Measurements from ENCODE around the gene KCNQ1. TPM values are rescaled to one million over a fixed set of nuclear protein-coding genes. Genes with fewer than 3 reads are reported as not detected.

KCNQ1 gene
- total and polyA plus RNA-seq, 9 of the 15 experiments (the other 6 are each of a cell fraction or from before 2014, with no cell fraction given), result 0.44 TPM; not detected in 8

DNA sequence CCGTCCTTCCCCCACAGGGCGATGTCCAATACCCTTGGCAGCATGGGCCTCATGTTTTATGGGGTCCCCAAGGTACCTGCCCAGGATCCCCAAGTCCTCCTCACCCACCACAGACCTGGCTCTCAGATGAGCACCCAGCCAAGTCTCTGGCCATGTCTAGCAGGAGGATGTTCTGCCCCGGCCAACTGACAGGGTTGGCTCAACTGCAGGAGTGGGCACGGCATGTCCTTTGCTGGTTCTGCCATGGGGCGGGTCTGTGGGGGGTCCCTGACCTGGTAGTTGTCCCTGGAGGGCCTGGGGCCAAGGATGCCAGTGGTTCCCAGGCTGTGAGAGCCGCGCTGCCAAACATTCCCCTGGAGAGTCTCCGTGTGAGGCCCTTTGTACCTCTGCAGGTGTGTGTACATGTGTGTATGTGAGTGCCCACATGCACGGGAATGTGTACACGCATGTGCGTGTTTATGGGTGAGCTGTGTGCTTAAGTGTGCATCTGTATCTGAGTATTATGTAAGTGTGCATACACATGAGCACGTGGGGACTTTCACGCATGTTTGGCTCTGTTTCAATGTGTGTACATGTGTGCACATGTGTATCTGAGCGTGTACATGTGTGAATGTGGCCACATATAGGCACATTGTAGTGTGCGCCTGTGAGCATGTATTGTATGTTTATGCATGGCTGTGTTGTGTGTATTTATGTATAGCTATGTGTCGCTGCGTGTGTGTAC, 85.5 kb downstream of the KCNQ1 start:
- in situ Hi-C loops (cut with MboI), result loop anchor here (5.0 kb wide), 2 partner anchors 103 to 357 kb away; partner anchors contain the start of gene CDKN1C
- FAIRE-seq, result no peak

DNA sequence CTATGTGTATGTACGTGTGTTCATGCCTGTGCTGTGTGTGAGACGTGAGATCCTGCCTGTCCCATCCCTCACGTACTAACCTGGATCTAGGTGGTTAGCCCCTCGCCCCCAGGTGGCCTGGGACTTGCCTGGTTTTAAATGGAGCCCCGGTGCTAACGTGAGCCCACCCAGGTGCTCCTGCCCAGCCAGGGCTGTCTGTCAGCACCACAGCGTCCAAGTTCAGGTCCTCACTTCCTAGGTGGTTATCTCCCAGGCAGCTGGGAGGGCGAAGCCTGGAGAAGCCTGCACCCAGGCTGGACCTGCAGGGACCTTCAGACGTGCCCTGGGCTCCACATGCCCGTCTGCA, 86.0 kb downstream of the KCNQ1 start:
- 25% methylated on average over 8 of the region's 10 CpGs for WGBS (ENCODE audit: insufficient coverage, low coverage, missing lambda C conversion rate)
- ATAC-seq (no peak), FAIRE-seq (no peak), DNase-seq (ENCODE audit: extremely low read depth in 1 of 4, low spot score in 3 of 4) (no peak)
- no peaks in the 10 kb centered on the region for H3K36me3 ChIP-seq (ENCODE audit: control insufficient read depth, insufficient read depth, low read length)
- no TSS peak for BruUV-seq (replicated peaks)
- H2AFZ ChIP-seq (ENCODE audit: low read depth, low read length), result no peak overlapping the region
- H4K20me1 ChIP-seq (replicated peaks; ENCODE audit: control insufficient read depth, insufficient read depth, low read length), result no peaks in the 10 kb centered on the region; the same call in 1 of the 2 replicates
- no peak overlapping the region for H3K27ac ChIP-seq (ENCODE audit: extremely low read depth, low read depth, low read length)
- H3K9ac ChIP-seq (ENCODE audit: insufficient read depth in 1 of 2, low read depth in 2 of 2, low read length in 2 of 2), result no peak overlapping the region
- no peaks in the 10 kb centered on the region for H3K79me2 ChIP-seq (ENCODE audit: control insufficient read depth, insufficient read depth, low read length)
- no peak overlapping the region for H3K4me3 ChIP-seq
- intact Hi-C loops (cut with micrococcal nuclease) (loop anchor here (1.0 to 10.0 kb wide), 4 partner anchors 103 to 336 kb away; partner anchors contain the start of genes C11orf21, KCNQ1OT1 and TSPAN32), in situ Hi-C loops (cut with MboI) (loop anchor here (5.0 kb wide), 2 partner anchors 104 to 356 kb away; partner anchors contain the start of gene CDKN1C)
- no peaks in the 10 kb centered on the region for H3K9me1 ChIP-seq (ENCODE audit: control insufficient read depth, insufficient read depth, low read length)
- no peaks in the 10 kb centered on the region for H3K9me3 ChIP-seq (replicated peaks; ENCODE audit: control insufficient read depth, insufficient read depth, low read depth, low read length)
- CTCF ChIA-PET (ENCODE audit: low intra/inter-chr PET ratio), result interaction anchor here (1.2 to 6.4 kb wide), 4 partner anchors 103 to 398 kb away, joined by 9 to 228 read pairs (median 68); partner anchors contain the start of genes CDKN1C, PHLDA2 and TSPAN32
- H3K4me2 ChIP-seq (ENCODE audit: insufficient read depth, low read length), result no peak overlapping the region
- peaks cover 0 to 39% of the 10 kb centered on the region in 2 experiments; a peak in 4 of 5 replicates for H3K27me3 ChIP-seq (ENCODE audit: control insufficient read depth in 2 of 2, insufficient read depth in 2 of 2, low read length in 2 of 2)
- peaks cover 9 to 74% of the 10 kb centered on the region in 2 experiments for H3K4me1 ChIP-seq (replicated peaks in 1 of 2; ENCODE audit: control insufficient read depth in 2 of 2, insufficient read depth in 2 of 2, low read length in 2 of 2)
- POLR2A ChIA-PET, result interaction anchor here (0.8 to 2.6 kb wide), 5 partner anchors 13 to 361 kb away, joined by 3 to 13 read pairs (median 4); partner anchors contain the start of gene CDKN1C
- TF ChIP-seq COPS2 (conservative IDR thresholded peaks at IDR 0.05) (no peak), PRMT5 (CRISPR knock-in tag; IDR thresholded peaks at IDR 0.05) (no peak), ATF3 (IDR thresholded peaks at IDR 0.05) (no peak), ATF3 (CRISPR knock-in tag; conservative IDR thresholded peaks at IDR 0.05) (no peak), ZNF316 (IDR thresholded peaks at IDR 0.05) (no peak), ZNF644 (tag; IDR thresholded peaks at IDR 0.05; ENCODE audit: low read depth) (no peak)
- TF ChIP-seq, protein P1, sequence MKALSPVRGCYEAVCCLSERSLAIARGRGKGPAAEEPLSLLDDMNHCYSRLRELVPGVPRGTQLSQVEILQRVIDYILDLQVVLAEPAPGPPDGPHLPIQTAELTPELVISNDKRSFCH (CRISPR knock-in tag; IDR thresholded peaks at IDR 0.05), result no peak
- TF ChIP-seq, protein P1 (tag; IDR thresholded peaks at IDR 0.05), result no peak
- TF ChIP-seq, protein P2, sequence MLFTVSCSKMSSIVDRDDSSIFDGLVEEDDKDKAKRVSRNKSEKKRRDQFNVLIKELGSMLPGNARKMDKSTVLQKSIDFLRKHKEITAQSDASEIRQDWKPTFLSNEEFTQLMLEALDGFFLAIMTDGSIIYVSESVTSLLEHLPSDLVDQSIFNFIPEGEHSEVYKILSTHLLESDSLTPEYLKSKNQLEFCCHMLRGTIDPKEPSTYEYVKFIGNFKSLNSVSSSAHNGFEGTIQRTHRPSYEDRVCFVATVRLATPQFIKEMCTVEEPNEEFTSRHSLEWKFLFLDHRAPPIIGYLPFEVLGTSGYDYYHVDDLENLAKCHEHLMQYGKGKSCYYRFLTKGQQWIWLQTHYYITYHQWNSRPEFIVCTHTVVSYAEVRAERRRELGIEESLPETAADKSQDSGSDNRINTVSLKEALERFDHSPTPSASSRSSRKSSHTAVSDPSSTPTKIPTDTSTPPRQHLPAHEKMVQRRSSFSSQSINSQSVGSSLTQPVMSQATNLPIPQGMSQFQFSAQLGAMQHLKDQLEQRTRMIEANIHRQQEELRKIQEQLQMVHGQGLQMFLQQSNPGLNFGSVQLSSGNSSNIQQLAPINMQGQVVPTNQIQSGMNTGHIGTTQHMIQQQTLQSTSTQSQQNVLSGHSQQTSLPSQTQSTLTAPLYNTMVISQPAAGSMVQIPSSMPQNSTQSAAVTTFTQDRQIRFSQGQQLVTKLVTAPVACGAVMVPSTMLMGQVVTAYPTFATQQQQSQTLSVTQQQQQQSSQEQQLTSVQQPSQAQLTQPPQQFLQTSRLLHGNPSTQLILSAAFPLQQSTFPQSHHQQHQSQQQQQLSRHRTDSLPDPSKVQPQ (CRISPR knock-in tag; IDR thresholded peaks at IDR 0.05; ENCODE audit: borderline replicate concordance), result no peak

More for the DNA sequence above, 85.5 kb downstream of the KCNQ1 start:
- ChIA-PET POLR2A (interaction anchor here (1.3 to 2.6 kb wide), 2 partner anchors 103 to 362 kb away, joined by 5 to 13 read pairs; no protein-coding TSS in a partner anchor), CTCF (ENCODE audit: low intra/inter-chr PET ratio) (interaction anchor here (5.4 kb wide), 1 partner anchor 102 kb away, joined by 76 read pairs; no protein-coding TSS in a partner anchor)
- H3K27ac ChIP-seq (ENCODE audit: extremely low read depth, low read depth, low read length), result no peak overlapping the region
- no peak overlapping the region for H2AFZ ChIP-seq (ENCODE audit: low read depth, low read length)
- intact Hi-C loops (cut with micrococcal nuclease), result loop anchor here (10.0 kb wide), 3 partner anchors 165 to 335 kb away; partner anchors contain the start of genes C11orf21, KCNQ1OT1 and TSPAN32
- H3K9me1 ChIP-seq (ENCODE audit: control insufficient read depth, insufficient read depth, low read length), result no peaks in the 10 kb centered on the region
- H4K20me1 ChIP-seq (replicated peaks; ENCODE audit: control insufficient read depth, insufficient read depth, low read length), result peaks cover 2% of the 10 kb centered on the region; the same call in 1 of the 2 replicates
- peaks cover 9 to 72% of the 10 kb centered on the region in 2 experiments for H3K4me1 ChIP-seq (replicated peaks in 1 of 2; ENCODE audit: control insufficient read depth in 2 of 2, insufficient read depth in 2 of 2, low read length in 2 of 2)
- peaks cover 0 to 42% of the 10 kb centered on the region in 2 experiments; a peak in 4 of 5 replicates for H3K27me3 ChIP-seq (ENCODE audit: control insufficient read depth in 2 of 2, insufficient read depth in 2 of 2, low read length in 2 of 2)
- no TSS peak for BruUV-seq (replicated peaks)
- no peaks in the 10 kb centered on the region for H3K36me3 ChIP-seq (ENCODE audit: control insufficient read depth, insufficient read depth, low read length)
- ATAC-seq (no peak), DNase-seq (ENCODE audit: extremely low read depth in 1 of 4, low spot score in 3 of 4) (no peak)
- no peaks in the 10 kb centered on the region for H3K79me2 ChIP-seq (ENCODE audit: control insufficient read depth, insufficient read depth, low read length)
- TF ChIP-seq NRF1 (conservative IDR thresholded peaks at IDR 0.05 in 1 of 2, IDR thresholded peaks at IDR 0.05 in 1 of 2) (no peak), KDM1A (IDR thresholded peaks at IDR 0.05) (peak in 1 of 2 experiments; percentile 62; a peak in 1 of 4 replicates)
- no peak overlapping the region for H3K4me2 ChIP-seq (ENCODE audit: insufficient read depth, low read length)
- H3K9me3 ChIP-seq (replicated peaks; ENCODE audit: control insufficient read depth, insufficient read depth, low read depth, low read length), result no peaks in the 10 kb centered on the region
- WGBS (ENCODE audit: insufficient coverage, low coverage, missing lambda C conversion rate), result 11% methylated on average over 17 of the region's 17 CpGs
- no peak overlapping the region for H3K4me3 ChIP-seq
- no peak overlapping the region for H3K9ac ChIP-seq (ENCODE audit: insufficient read depth in 1 of 2, low read depth in 2 of 2, low read length in 2 of 2)
